CD4-positive, CD25-positive, alpha-beta regulatory T cell (primary cell): ENCODE data around the gene RBM17. TPM values are rescaled to one million over a fixed set of nuclear protein-coding genes. Genes with fewer than 3 reads are reported as not detected.

Experiments
- polyA plus RNA-seq, 4 donors: library from polyadenylated mRNA; unstranded; fragments of 300-500 nt; fragmentation: Illumina TruSeq; gene quantifications; one replicate each; pipeline ENCODE4 v1.2.3, GENCODE V29; 2021
- total RNA-seq: library from RNA; stranded (reverse); gene quantifications from one replicate; pipeline ENCODE4 v1.2.3, GENCODE V29; 2022

Gene RBM17
- total and polyA plus RNA-seq, 5 donors from 2014 or later: 63.6 to 168 (median 66.8) TPM

Other genes with a start within 250 kb of the RBM17 start
- 4.8 TPM for gene ANKRD16, start 199.1 kb upstream of the RBM17 start, total RNA-seq
- 1 to 10 TPM; 3.1 to 6.3 (median 3.4) TPM for gene ANKRD16, start 199.1 kb upstream of the RBM17 start, polyA plus RNA-seq
- 108 TPM for gene FBH1, start 198.8 kb upstream of the RBM17 start, total RNA-seq
- 100 to 1,000 TPM in 2 of 4 donors, 10 to 100 TPM in 2; 85.3 to 107 (median 97.0) TPM for gene FBH1, start 198.8 kb upstream of the RBM17 start, polyA plus RNA-seq
- gene IL15RA, start 111.5 kb upstream of the RBM17 start, total RNA-seq: 17.7 TPM
- gene IL15RA, start 111.5 kb upstream of the RBM17 start, polyA plus RNA-seq: 10 to 100 TPM in 1 of 4 donors, 1 to 10 TPM in 3; 9.1 to 13.4 (median 9.5) TPM
- gene IL2RA, start 26.7 kb upstream of the RBM17 start, total RNA-seq: 220 TPM
- gene IL2RA, start 26.7 kb upstream of the RBM17 start, polyA plus RNA-seq: 100 to 1,000 TPM; 159 to 261 (median 179) TPM
- 96.3 TPM for gene PFKFB3, start 113.9 kb downstream of the RBM17 start, total RNA-seq
- gene PFKFB3, start 113.9 kb downstream of the RBM17 start, polyA plus RNA-seq: 1 to 10 TPM; 2.8 to 6.2 (median 3.9) TPM